IMR-90 (cell line): ENCODE measurements around the gene HMX1. TPM values are rescaled to one million over a fixed set of nuclear protein-coding genes. Genes with fewer than 3 reads are reported as not detected.

Source experiments
- ATAC-seq: fragments of 200-7000 bp; cut with Tn5 transposase; 2 replicates; pipeline ENCODE4 v1.9.1; 2020; ENCODE audit warnings: low read depth, mild to moderate bottlenecking, moderate library complexity
- BruUV-seq: library from RNA; stranded (reverse); fragments of 400-500 nt; replicated peaks from 2 replicates; lab custom pipeline; 2021; lab: Mats Ljungman, UMichigan
- CTCF ChIA-PET: fragments of 300-600 bp; formaldehyde crosslinking; extraction: SDS; loops from one replicate; lab custom pipeline; 2021; ENCODE audit warnings: antibody characterized with exemption; lab: Yijun Ruan, JAX
- POLR2A ChIA-PET: fragments of 300-600 bp; sonication (Branson Sonifier 250); formaldehyde crosslinking; loops from one replicate; lab custom pipeline; 2022; ENCODE audit warnings: antibody characterized with exemption; ENCODE audit not compliant: unreplicated experiment; lab: Charles Lee
- DNase-seq: peaks from one replicate; pipeline ENCODE4 v3.0.0; 2013
- H2AFZ ChIP-seq: replicated peaks from 2 replicates; pipeline ENCODE3; 2013; ENCODE audit warnings: low read length, mild to moderate bottlenecking; ENCODE audit not compliant: poor library complexity
- H2AK5ac ChIP-seq: 2 replicates; pipeline ENCODE4 v1.6.1; 2013; ENCODE audit warnings: low read depth, low read length, inconsistent platforms
- H2AK9ac ChIP-seq: replicated peaks from 2 replicates; pipeline ENCODE3; 2013; ENCODE audit warnings: mild to moderate bottlenecking, low read depth, low read length, moderate library complexity; ENCODE audit not compliant: poor library complexity
- H2BK120ac ChIP-seq: 2 replicates; pipeline ENCODE4 v1.6.1; 2013; ENCODE audit warnings: low read depth, low read length, inconsistent platforms
- H2BK15ac ChIP-seq: 3 replicates; pipeline ENCODE4 v1.6.1; 2013; ENCODE audit warnings: low read depth, low read length, inconsistent platforms
- H2BK20ac ChIP-seq: 2 replicates; pipeline ENCODE4 v1.6.1; 2013; ENCODE audit warnings: low read depth, mild to moderate bottlenecking, inconsistent platforms, low read length, moderate library complexity
- H2BK5ac ChIP-seq: 2 replicates; pipeline ENCODE4 v1.6.1; 2013; ENCODE audit warnings: mild to moderate bottlenecking, low read depth, low read length, inconsistent platforms; ENCODE audit not compliant: poor library complexity, severe bottlenecking
- H3K14ac ChIP-seq: replicated peaks from 2 replicates; pipeline ENCODE4 v1.6.1; 2013; ENCODE audit warnings: low read depth, low read length, inconsistent platforms
- H3K18ac ChIP-seq: 2 replicates; pipeline ENCODE4 v1.6.1; 2013; ENCODE audit warnings: low read depth, low read length, control low read depth
- H3K23ac ChIP-seq: 2 replicates; pipeline ENCODE4 v1.6.1; 2013; ENCODE audit warnings: low read depth, low read length, inconsistent platforms
- H3K27ac ChIP-seq: 2 replicates; pipeline ENCODE4 v1.5.1; 2013; ENCODE audit warnings: mild to moderate bottlenecking, control low read depth, low read length; ENCODE audit not compliant: insufficient read depth
- H3K27me3 ChIP-seq: 2 replicates; pipeline ENCODE4 v1.6.1; 2013; ENCODE audit warnings: low read length; ENCODE audit not compliant: control insufficient read depth, insufficient read depth
- H3K36me3 ChIP-seq: 2 replicates; pipeline ENCODE4 v1.6.1; 2013; ENCODE audit warnings: low read length, mixed read lengths; ENCODE audit not compliant: control insufficient read depth, insufficient read depth
- H3K4ac ChIP-seq: 2 replicates; pipeline ENCODE4 v1.6.1; 2013; ENCODE audit warnings: low read depth, low read length, inconsistent platforms
- H3K4me1 ChIP-seq: 2 replicates; pipeline ENCODE4 v1.6.1; 2013; ENCODE audit warnings: low read length, mixed read lengths; ENCODE audit not compliant: control insufficient read depth, insufficient read depth
- H3K4me2 ChIP-seq: 2 replicates; pipeline ENCODE4 v1.6.1; 2013; ENCODE audit warnings: low read depth, mild to moderate bottlenecking, control low read depth, low read length, moderate library complexity
- H3K4me3 ChIP-seq: 2 replicates; pipeline ENCODE4 v1.5.1; 2013; ENCODE audit warnings: low read depth, mild to moderate bottlenecking, control low read depth, low read length, moderate library complexity; ENCODE audit not compliant: insufficient read depth
- H3K56ac ChIP-seq: 2 replicates; pipeline ENCODE4 v1.6.1; 2013; ENCODE audit warnings: low read length, inconsistent platforms; ENCODE audit not compliant: insufficient read depth; ENCODE audit errors: extremely low read depth
- H3K79me1 ChIP-seq, 2 experiments: 2 replicates each; pipeline ENCODE4 v1.6.1; 2013; ENCODE audit warnings: low read length in 2 of 2, inconsistent platforms in 1 of 2, low read depth in 1 of 2
- H3K9ac ChIP-seq: 2 replicates; pipeline ENCODE4 v1.6.1; 2013; ENCODE audit warnings: low read depth, low read length, control low read depth
- H3K9me1 ChIP-seq: 2 replicates; pipeline ENCODE4 v1.6.1; 2013; ENCODE audit warnings: low read length, inconsistent platforms; ENCODE audit not compliant: insufficient read depth
- H3K9me3 ChIP-seq: 2 replicates; pipeline ENCODE4 v1.6.1; 2013; ENCODE audit warnings: low read length; ENCODE audit not compliant: control insufficient read depth, insufficient read depth
- H4K20me1 ChIP-seq: 2 replicates; pipeline ENCODE4 v1.6.1; 2013; ENCODE audit warnings: low read length, inconsistent platforms; ENCODE audit not compliant: insufficient read depth
- H4K5ac ChIP-seq: 2 replicates; pipeline ENCODE4 v1.6.1; 2013; ENCODE audit warnings: mild to moderate bottlenecking, low read depth, low read length, control low read depth
- H4K8ac ChIP-seq, 2 experiments: 2 replicates each; pipeline ENCODE4 v1.6.1; 2013; ENCODE audit warnings: low read depth in 2 of 2, low read length in 2 of 2, control low read depth in 1 of 2, inconsistent platforms in 1 of 2
- H4K91ac ChIP-seq: 2 replicates; pipeline ENCODE4 v1.6.1; 2013; ENCODE audit warnings: low read depth, low read length, inconsistent platforms; ENCODE audit not compliant: insufficient read depth
- CEBPB ChIP-seq: IDR thresholded peaks from 2 replicates; pipeline ENCODE4 v1.6.1; 2012; ENCODE audit warnings: low read depth, low read length, improper control_type of control experiment
- FOS ChIP-seq: fragments of 150-350 bp; IDR thresholded peaks from 2 replicates; pipeline ENCODE4 v1.6.1; 2016; ENCODE audit warnings: low read depth, low read length
- MAFK ChIP-seq: IDR thresholded peaks from 2 replicates; pipeline ENCODE4 v1.6.1; 2012; ENCODE audit warnings: low read depth, low read length, improper control_type of control experiment
- MAZ ChIP-seq: IDR thresholded peaks from 2 replicates; pipeline ENCODE4 v1.6.1; 2012; ENCODE audit warnings: low read depth, mild to moderate bottlenecking, low read length, improper control_type of control experiment, moderate library complexity, borderline replicate concordance
- NFE2L2 ChIP-seq: fragments of 150-350 bp; IDR thresholded peaks from 2 replicates; pipeline ENCODE4 v1.6.1; 2016; ENCODE audit warnings: low read depth, mild to moderate bottlenecking, low read length
- RCOR1 ChIP-seq: IDR thresholded peaks from 2 replicates; pipeline ENCODE4 v1.6.1; 2012; ENCODE audit warnings: mild to moderate bottlenecking, low read length, improper control_type of control experiment; ENCODE audit not compliant: insufficient replicate concordance
- RFX5 ChIP-seq: IDR thresholded peaks from 2 replicates; pipeline ENCODE4 v1.8.0; 2012; ENCODE audit warnings: low read depth, mild to moderate bottlenecking, low read length, moderate library complexity
- WGBS, 2 experiments: methylation state at CpG; one replicate each; pipeline versions ENCODE4 v1.1.5 to v1.1.7; 2013; ENCODE audit warnings: missing lambda C conversion rate in 2 of 2; ENCODE audit not compliant: insufficient read length in 1 of 2; ENCODE audit errors: extremely low coverage in 2 of 2; 5-methylcytosine and 5-hydroxymethylcytosine counted together
- dilution Hi-C: fragments of 300-500 bp; cut with HindIII; formaldehyde crosslinking; loops from one replicate; pipeline ENCODE4 v1.14.3; 2018; ENCODE audit warnings: low sequenced_read_pairs; ENCODE audit not compliant: unreplicated experiment
- in situ Hi-C: fragments of 300-500 bp; cut with MboI; formaldehyde crosslinking; loops from 3 replicates; pipeline ENCODE4 v1.14.3; 2019; ENCODE audit warnings: low sequenced_read_pairs, inconsistent platforms, mixed read lengths
- intact Hi-C: fragments of 100-400 bp; cut with micrococcal nuclease; formaldehyde crosslinking; loops from 2 replicates; pipeline ENCODE4 v1.10.0; 2022
- polyA plus RNA-seq, 3 experiments: library from polyadenylated mRNA; depleted of rRNA; stranded (reverse); fragments of >200 nt; gene quantifications; 2 replicates each; pipeline ENCODE4 v1.2.3, GENCODE V29; 2012; ENCODE audit warnings: low replicate concordance in 1 of 3
- total RNA-seq: library from RNA; depleted of rRNA; stranded (reverse); fragments of >200 nt; gene quantifications from 2 replicates; pipeline ENCODE4 v1.2.3, GENCODE V29; 2012
- TF ChIP-seq, protein P1 (sequence below): conservative IDR thresholded peaks from 2 replicates; pipeline ENCODE4 v1.5.1; 2012; ENCODE audit warnings: mild to moderate bottlenecking, low read depth, low read length, improper control_type of control experiment
- TF ChIP-seq, protein P2 (sequence below): fragments of 150-350 bp; IDR thresholded peaks from 2 replicates; pipeline ENCODE4 v1.6.1; 2016; ENCODE audit warnings: low read depth, mild to moderate bottlenecking, low read length, moderate library complexity, borderline replicate concordance

HMX1 gene
- total and polyA plus RNA-seq, 2 of the 4 experiments (the other 2 are of a cell fraction), result not detected

DNA sequence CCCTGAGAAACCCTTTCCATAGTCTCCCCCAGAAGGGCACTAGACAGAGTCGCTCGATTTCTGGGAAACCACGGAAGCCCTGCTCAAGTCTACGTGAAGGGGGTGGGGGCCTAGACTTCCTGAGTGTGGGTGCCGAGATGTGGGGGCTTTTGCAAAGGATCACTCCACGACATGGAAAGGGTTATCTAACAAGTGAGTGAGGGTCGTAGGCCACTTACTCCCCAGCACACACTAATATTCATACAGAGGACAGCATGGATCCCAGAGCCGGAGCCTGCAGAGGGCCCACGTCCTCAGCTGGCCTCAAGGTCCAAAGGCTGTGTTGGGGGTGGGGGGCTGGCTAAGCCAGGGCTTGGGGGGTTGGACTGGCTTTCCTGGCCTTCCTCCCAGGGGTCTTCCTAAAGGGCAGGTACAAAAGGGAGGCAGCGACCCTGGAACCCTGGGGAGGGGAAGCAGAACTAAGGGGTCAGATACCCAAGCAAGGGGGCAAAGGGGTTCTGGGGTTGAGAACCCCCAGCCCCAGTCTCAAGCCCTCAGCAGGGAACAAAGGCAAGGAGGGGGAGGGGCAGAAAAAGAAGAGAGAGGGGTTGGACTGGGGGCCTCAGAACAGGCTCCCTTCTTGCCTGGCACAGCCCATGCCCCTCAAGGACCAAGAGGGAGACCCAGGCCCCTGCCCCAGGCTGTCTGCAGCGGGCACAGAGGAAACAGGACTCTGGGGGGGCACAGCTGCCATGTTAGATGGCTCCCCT lies 1.6 kb downstream of the HMX1 start:
- Histone ChIP-seq H2AK9ac (no peak overlapping the region), H3K9ac (no peak overlapping the region), H3K23ac (no peak overlapping the region), H4K20me1 (no peaks in the 10 kb centered on the region), H2BK20ac (no peak overlapping the region), H3K4me3 (no peak overlapping the region), H3K56ac (no peak overlapping the region), H2BK120ac (no peak overlapping the region), H4K5ac (no peak overlapping the region), H3K27ac (no peak overlapping the region), H3K27me3 (peaks cover 86% of the 10 kb centered on the region), H3K14ac (no peak overlapping the region), H3K4me2 (no peak overlapping the region), H4K91ac (no peak overlapping the region), H3K9me3 (no peaks in the 10 kb centered on the region), H2AK5ac (no peak overlapping the region), H2AFZ (no peak overlapping the region), H4K8ac (no peak overlapping the region), H3K4ac (no peak overlapping the region), H3K36me3 (no peaks in the 10 kb centered on the region), H3K79me1 (no peaks in the 10 kb centered on the region), H3K9me1 (no peaks in the 10 kb centered on the region), H3K18ac (no peak overlapping the region), H2BK5ac (no peak overlapping the region), H3K4me1 (no peaks in the 10 kb centered on the region), H2BK15ac (no peak overlapping the region)
- no peak for ATAC-seq
- in situ Hi-C loops, result no loop called here
- intact Hi-C loops, result no loop called here
- POLR2A ChIA-PET, result no interaction called here
- DNase-seq, result no peak
- CTCF ChIA-PET, result no interaction called here
- dilution Hi-C loops, result no loop called here
- no CpG with 5 or more reads among the region's 11 CpGs for WGBS, 2 experiments
- TF ChIP-seq MAZ (no peak), CEBPB (no peak), MAFK (no peak), RCOR1 (no peak), RFX5 (no peak), FOS (no peak), NFE2L2 (no peak)
- TF ChIP-seq, protein P1, sequence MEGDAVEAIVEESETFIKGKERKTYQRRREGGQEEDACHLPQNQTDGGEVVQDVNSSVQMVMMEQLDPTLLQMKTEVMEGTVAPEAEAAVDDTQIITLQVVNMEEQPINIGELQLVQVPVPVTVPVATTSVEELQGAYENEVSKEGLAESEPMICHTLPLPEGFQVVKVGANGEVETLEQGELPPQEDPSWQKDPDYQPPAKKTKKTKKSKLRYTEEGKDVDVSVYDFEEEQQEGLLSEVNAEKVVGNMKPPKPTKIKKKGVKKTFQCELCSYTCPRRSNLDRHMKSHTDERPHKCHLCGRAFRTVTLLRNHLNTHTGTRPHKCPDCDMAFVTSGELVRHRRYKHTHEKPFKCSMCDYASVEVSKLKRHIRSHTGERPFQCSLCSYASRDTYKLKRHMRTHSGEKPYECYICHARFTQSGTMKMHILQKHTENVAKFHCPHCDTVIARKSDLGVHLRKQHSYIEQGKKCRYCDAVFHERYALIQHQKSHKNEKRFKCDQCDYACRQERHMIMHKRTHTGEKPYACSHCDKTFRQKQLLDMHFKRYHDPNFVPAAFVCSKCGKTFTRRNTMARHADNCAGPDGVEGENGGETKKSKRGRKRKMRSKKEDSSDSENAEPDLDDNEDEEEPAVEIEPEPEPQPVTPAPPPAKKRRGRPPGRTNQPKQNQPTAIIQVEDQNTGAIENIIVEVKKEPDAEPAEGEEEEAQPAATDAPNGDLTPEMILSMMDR, result no peak
- TF ChIP-seq, protein P2, sequence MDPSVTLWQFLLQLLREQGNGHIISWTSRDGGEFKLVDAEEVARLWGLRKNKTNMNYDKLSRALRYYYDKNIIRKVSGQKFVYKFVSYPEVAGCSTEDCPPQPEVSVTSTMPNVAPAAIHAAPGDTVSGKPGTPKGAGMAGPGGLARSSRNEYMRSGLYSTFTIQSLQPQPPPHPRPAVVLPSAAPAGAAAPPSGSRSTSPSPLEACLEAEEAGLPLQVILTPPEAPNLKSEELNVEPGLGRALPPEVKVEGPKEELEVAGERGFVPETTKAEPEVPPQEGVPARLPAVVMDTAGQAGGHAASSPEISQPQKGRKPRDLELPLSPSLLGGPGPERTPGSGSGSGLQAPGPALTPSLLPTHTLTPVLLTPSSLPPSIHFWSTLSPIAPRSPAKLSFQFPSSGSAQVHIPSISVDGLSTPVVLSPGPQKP, result no peak
- no TSS peak for BruUV-seq
